H9 (cell line): ENCODE data around the gene POC1B. TPM values are rescaled to one million over a fixed set of nuclear protein-coding genes. Genes with fewer than 3 reads are reported as not detected.

Experiments used
- DNase-seq: peaks from one replicate; pipeline ENCODE4 v3.0.0-alpha.2; 2017
- H2AFZ ChIP-seq: one replicate; pipeline ENCODE4 v1.6.1; 2013; ENCODE audit warnings: mild to moderate bottlenecking, low read length, control low read depth, moderate library complexity
- H2AK5ac ChIP-seq: 2 replicates; pipeline ENCODE4 v1.6.1; 2013; ENCODE audit warnings: low read length, control low read depth, mixed read lengths; ENCODE audit not compliant: insufficient read length
- H2BK120ac ChIP-seq: one replicate; pipeline ENCODE4 v1.6.1; 2013; ENCODE audit warnings: low read depth, mild to moderate bottlenecking, low read length, control low read depth, inconsistent platforms; ENCODE audit not compliant: poor library complexity, severe bottlenecking
- H2BK12ac ChIP-seq: 2 replicates; pipeline ENCODE4 v1.6.1; 2013; ENCODE audit warnings: low read length, control low read depth, mixed read lengths, low read depth; ENCODE audit not compliant: insufficient read length
- H2BK15ac ChIP-seq: 2 replicates; pipeline ENCODE4 v1.6.1; 2013; ENCODE audit warnings: low read depth, low read length, control low read depth
- H2BK20ac ChIP-seq: one replicate; pipeline ENCODE4 v1.6.1; 2013; ENCODE audit warnings: low read depth, mild to moderate bottlenecking, low read length, control low read depth, inconsistent platforms; ENCODE audit not compliant: poor library complexity, severe bottlenecking
- H2BK5ac ChIP-seq: 2 replicates; pipeline ENCODE4 v1.6.1; 2013; ENCODE audit warnings: low read length, control low read depth, mixed read lengths; ENCODE audit not compliant: insufficient read length
- H3K14ac ChIP-seq: 2 replicates; pipeline ENCODE4 v1.6.1; 2013; ENCODE audit warnings: low read length, control low read depth; ENCODE audit not compliant: insufficient read depth
- H3K18ac ChIP-seq: 2 replicates; pipeline ENCODE4 v1.6.1; 2013; ENCODE audit warnings: low read depth, mild to moderate bottlenecking, mixed read lengths, low read length, control low read depth; ENCODE audit not compliant: insufficient read length
- H3K23ac ChIP-seq: 2 replicates; pipeline ENCODE4 v1.6.1; 2013; ENCODE audit warnings: low read length, control low read depth, mixed read lengths, low read depth; ENCODE audit not compliant: insufficient read length
- H3K23me2 ChIP-seq: 2 replicates; pipeline ENCODE4 v1.6.1; 2013; ENCODE audit warnings: low read depth, mild to moderate bottlenecking, mixed read lengths, low read length, control low read depth; ENCODE audit not compliant: insufficient read length, poor library complexity, severe bottlenecking
- H3K27ac ChIP-seq: 2 replicates; pipeline ENCODE4 v1.5.1; 2013; ENCODE audit warnings: low read length, control low read depth, mixed read lengths, low read depth; ENCODE audit not compliant: insufficient read length
- H3K27me3 ChIP-seq: 2 replicates; pipeline ENCODE4 v1.6.1; 2013; ENCODE audit warnings: low read length, control low read depth, inconsistent platforms; ENCODE audit not compliant: insufficient read depth
- H3K4ac ChIP-seq: 2 replicates; pipeline ENCODE4 v1.6.1; 2013; ENCODE audit warnings: low read depth, mild to moderate bottlenecking, control low read depth, inconsistent platforms, low read length, moderate library complexity
- H3K4me1 ChIP-seq: 2 replicates; pipeline ENCODE4 v1.6.1; 2013; ENCODE audit warnings: low read length, control low read depth, inconsistent platforms; ENCODE audit not compliant: insufficient read depth
- H3K4me2 ChIP-seq: 2 replicates; pipeline ENCODE4 v1.6.1; 2013; ENCODE audit warnings: low read length, control low read depth, mixed read lengths; ENCODE audit not compliant: insufficient read length, insufficient read depth
- H3K56ac ChIP-seq: 2 replicates; pipeline ENCODE4 v1.6.1; 2013; ENCODE audit warnings: low read depth, mild to moderate bottlenecking, mixed read lengths, low read length, control low read depth; ENCODE audit not compliant: insufficient read length
- H3K79me1 ChIP-seq: 2 replicates; pipeline ENCODE4 v1.6.1; 2013; ENCODE audit warnings: low read depth, mild to moderate bottlenecking, moderate library complexity, low read length, control low read depth, inconsistent platforms; ENCODE audit not compliant: insufficient read depth, poor library complexity, severe bottlenecking
- H3K79me2 ChIP-seq: 2 replicates; pipeline ENCODE4 v1.6.1; 2013; ENCODE audit warnings: low read length, control low read depth, inconsistent platforms; ENCODE audit not compliant: insufficient read depth
- H3K9ac ChIP-seq: 2 replicates; pipeline ENCODE4 v1.6.1; 2013; ENCODE audit warnings: low read length, control low read depth, mixed read lengths; ENCODE audit not compliant: insufficient read length; ENCODE audit errors: extremely low read depth
- H3K9me3 ChIP-seq: one replicate; pipeline ENCODE4 v1.6.1; 2013; ENCODE audit warnings: low read depth, low read length, inconsistent platforms; ENCODE audit not compliant: control insufficient read depth
- H3T11ph ChIP-seq: one replicate; pipeline ENCODE4 v1.6.1; 2013; ENCODE audit warnings: mild to moderate bottlenecking, low read length, control low read depth, inconsistent platforms
- H4K20me1 ChIP-seq: one replicate; pipeline ENCODE4 v1.6.1; 2013; ENCODE audit not compliant: control insufficient read depth, insufficient read length, insufficient read depth
- H4K5ac ChIP-seq: 2 replicates; pipeline ENCODE4 v1.6.1; 2013; ENCODE audit warnings: low read depth, mild to moderate bottlenecking, mixed read lengths, low read length, control low read depth; ENCODE audit not compliant: insufficient read length
- H4K8ac ChIP-seq: replicated peaks from 2 replicates; pipeline ENCODE4 v1.6.1; 2013; ENCODE audit warnings: low read length, control low read depth, mixed read lengths, low read depth; ENCODE audit not compliant: insufficient read length
- H4K91ac ChIP-seq: 2 replicates; pipeline ENCODE4 v1.6.1; 2013; ENCODE audit warnings: low read depth, mild to moderate bottlenecking, moderate library complexity, mixed read lengths, low read length, control low read depth; ENCODE audit not compliant: insufficient read length
- H3K27ac Mint-ChIP-seq, 3 experiments: 2 replicates in 2 of 3; 3 replicates in 1 of 3; pipeline ENCODE4 v1.8.0; 2020 to 2021; ENCODE audit warnings: mixed read lengths in 3 of 3, mild to moderate bottlenecking in 1 of 3, moderate library complexity in 1 of 3
- H3K27me3 Mint-ChIP-seq: 2 replicates; pipeline ENCODE4 v1.8.0; 2021; ENCODE audit warnings: low read depth, mild to moderate bottlenecking, moderate library complexity, mixed read lengths
- H3K36me3 Mint-ChIP-seq, 3 experiments: 2 replicates in 2 of 3; 3 replicates in 1 of 3; pipeline ENCODE4 v1.8.0; 2020 to 2021; ENCODE audit warnings: low read depth in 3 of 3, mixed read lengths in 3 of 3; ENCODE audit not compliant: insufficient read depth in 1 of 3
- H3K4me1 Mint-ChIP-seq, 2 experiments: 2 replicates each; pipeline ENCODE4 v1.8.0; 2020; ENCODE audit warnings: mixed read lengths in 2 of 2
- H3K4me3 Mint-ChIP-seq, 2 experiments: 2 replicates in 1 of 2; 3 replicates in 1 of 2; pipeline ENCODE4 v1.8.0; 2020 to 2021; ENCODE audit warnings: mild to moderate bottlenecking in 2 of 2, mixed read lengths in 2 of 2, moderate library complexity in 1 of 2
- H3K9me3 Mint-ChIP-seq, 2 experiments: 2 replicates in 1 of 2; 3 replicates in 1 of 2; pipeline ENCODE4 v1.8.0; 2020; ENCODE audit warnings: mild to moderate bottlenecking in 2 of 2, mixed read lengths in 2 of 2, moderate library complexity in 1 of 2
- CTCF ChIP-seq: fragments of 200-600 bp; sonication (generic); conservative IDR thresholded peaks from 3 replicates; pipeline ENCODE4 v1.8.0; 2021; ENCODE audit warnings: antibody characterized with exemption, mild to moderate bottlenecking
- WGBS: extraction: QIAGEN DNeasy Blood & Tissue Kit; methylation state at CpG from one replicate; pipeline ENCODE4 v1.1.7; 2013; ENCODE audit warnings: missing lambda C conversion rate, low lambda C conversion rate, mixed read lengths; ENCODE audit not compliant: insufficient read length; ENCODE audit errors: extremely low coverage; 5-methylcytosine and 5-hydroxymethylcytosine counted together
- total RNA-seq: library from RNA; stranded (reverse); gene quantifications from 2 replicates; pipeline ENCODE4 v1.2.1, GENCODE V29; 2021

Gene POC1B
- total RNA-seq, 1 experiment from 2014 or later: 12.5 TPM

- Mint-ChIP-seq H3K27me3 (no peaks in the 10 kb centered on the region), H3K4me1 (0 out of 4 replicates have a peak, but pooled peaks cover 0 to 3% of the 10 kb centered on the region in 2 experiments), H3K9me3 (no peaks in the 10 kb centered on the region), H3K27ac (no peak overlapping the region), H3K36me3 (no peaks in the 10 kb centered on the region), H3K4me3 (no peak overlapping the region)
- no peaks in the 10 kb centered on the region for H3K4me1 ChIP-seq
- no peak overlapping the region for H4K5ac ChIP-seq
- no peak for TF ChIP-seq CTCF
- no peak overlapping the region for H2AFZ ChIP-seq
- no peaks in the 10 kb centered on the region for H3K23me2 ChIP-seq
- no peak overlapping the region for H2BK20ac ChIP-seq
- H4K91ac ChIP-seq: no peak overlapping the region
- no peak overlapping the region for H2BK5ac ChIP-seq
- no peak overlapping the region for H4K8ac ChIP-seq
- H4K20me1 ChIP-seq: no peaks in the 10 kb centered on the region
- H3K23ac ChIP-seq: no peak overlapping the region
- no peak overlapping the region for H3K4ac ChIP-seq
- no peak overlapping the region for H2BK12ac ChIP-seq
- no peak overlapping the region for H3K27ac ChIP-seq
- H3K9me3 ChIP-seq: no peaks in the 10 kb centered on the region
- no peak overlapping the region for H3K14ac ChIP-seq
- H2AK5ac ChIP-seq: no peak overlapping the region
- no CpG with 5 or more reads among the region's 3 CpGs for WGBS
- H2BK15ac ChIP-seq: no peak overlapping the region
- no peak overlapping the region for H3T11ph ChIP-seq
- H3K79me1 ChIP-seq: no peaks in the 10 kb centered on the region
- no peaks in the 10 kb centered on the region for H3K79me2 ChIP-seq
- no peak overlapping the region for H2BK120ac ChIP-seq
- no peak overlapping the region for H3K9ac ChIP-seq
- no peak overlapping the region for H3K4me2 ChIP-seq
- H3K27me3 ChIP-seq: no peaks in the 10 kb centered on the region
- no peak overlapping the region for H3K18ac ChIP-seq
- H3K56ac ChIP-seq: no peak overlapping the region
- no peak for DNase-seq
Observed at GRCh38 chr12:89479982-89480381, 45.9 kb downstream of the POC1B start.
